Hepatocyte (in vitro differentiated cells): ENCODE data around the gene C1QBP.

Experiments
- CTCF ChIP-seq: fragments of 200-600 bp; sonication (generic); IDR thresholded peaks from 2 replicates; pipeline ENCODE4 v1.5.1; 2016; ENCODE audit warnings: antibody characterized with exemption, mild to moderate bottlenecking; ENCODE audit not compliant: poor library complexity
- EZH2 ChIP-seq: fragments of 200-600 bp; sonication (generic); IDR thresholded peaks from 2 replicates; pipeline ENCODE4 v1.6.1; 2016; ENCODE audit warnings: antibody characterized with exemption, mild to moderate bottlenecking, borderline replicate concordance
- EZH2phosphoT487 ChIP-seq: fragments of 200-600 bp; sonication (generic); IDR thresholded peaks from one replicate; pipeline ENCODE4 v1.6.1; 2018; ENCODE audit warnings: antibody characterized with exemption, mild to moderate bottlenecking, low read depth, moderate library complexity; ENCODE audit not compliant: unreplicated experiment, severe bottlenecking

GRCh38 chr17:5480962-5481361 is 42.0 kb upstream of the C1QBP start:
- TF ChIP-seq CTCF (no peak), EZH2 (no peak), EZH2phosphoT487 (no peak)
